GM18907 (cell line): ENCODE data around the gene INPP5E.
"Not testable (repeated sequence)": the region's sequence is repeated elsewhere in the genome, so short reads cannot be mapped to it uniquely, and the experiment has no call there.

Experiments used
- ATAC-seq: cut with Tn5 transposase; IDR thresholded peaks from one replicate; pipeline ENCODE4 v1.9.1; 2021; ENCODE audit warnings: mild to moderate bottlenecking, moderate library complexity; ENCODE audit not compliant: unreplicated experiment

Gene INPP5E

DNA sequence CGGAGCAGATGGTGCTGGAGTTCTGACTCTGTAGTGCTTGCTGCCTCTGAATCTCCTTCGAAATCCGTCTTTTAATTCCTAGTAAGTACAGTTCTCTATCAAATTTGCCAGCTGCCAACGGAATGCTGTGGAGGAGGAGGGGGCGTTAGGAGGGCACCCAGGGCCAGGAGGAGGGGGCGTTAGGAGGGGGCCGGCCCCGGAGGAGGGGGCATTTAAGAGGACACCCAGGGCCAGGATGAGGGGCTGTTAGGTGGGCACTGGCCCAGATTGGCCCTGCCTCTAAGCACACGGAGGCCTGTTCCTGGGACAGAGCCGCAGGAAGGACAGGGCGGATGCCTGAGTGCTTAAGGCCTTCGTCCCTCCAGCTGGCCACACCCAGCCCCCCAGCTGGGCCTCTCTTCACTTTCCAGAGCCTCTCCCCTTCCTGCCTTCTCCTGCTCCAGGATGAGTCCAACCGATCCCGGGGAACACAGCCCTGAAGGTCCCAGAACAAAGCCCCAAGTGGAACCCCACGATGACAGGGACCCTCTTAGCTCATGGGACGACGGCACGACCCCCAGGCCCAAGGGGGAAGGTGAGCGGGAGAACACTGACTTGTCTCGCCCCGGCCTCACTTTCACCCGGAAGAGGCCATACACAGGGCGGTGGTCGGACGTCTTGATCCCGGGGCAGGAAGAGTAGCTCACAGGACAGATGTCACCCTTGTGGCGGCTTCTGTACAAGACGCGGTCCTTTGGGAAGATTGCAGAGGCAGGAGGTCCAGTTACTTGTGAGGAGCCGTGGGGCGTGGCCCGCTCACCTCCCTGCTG is 9.8 kb downstream of the INPP5E start:
- ATAC-seq, result no peak

DNA sequence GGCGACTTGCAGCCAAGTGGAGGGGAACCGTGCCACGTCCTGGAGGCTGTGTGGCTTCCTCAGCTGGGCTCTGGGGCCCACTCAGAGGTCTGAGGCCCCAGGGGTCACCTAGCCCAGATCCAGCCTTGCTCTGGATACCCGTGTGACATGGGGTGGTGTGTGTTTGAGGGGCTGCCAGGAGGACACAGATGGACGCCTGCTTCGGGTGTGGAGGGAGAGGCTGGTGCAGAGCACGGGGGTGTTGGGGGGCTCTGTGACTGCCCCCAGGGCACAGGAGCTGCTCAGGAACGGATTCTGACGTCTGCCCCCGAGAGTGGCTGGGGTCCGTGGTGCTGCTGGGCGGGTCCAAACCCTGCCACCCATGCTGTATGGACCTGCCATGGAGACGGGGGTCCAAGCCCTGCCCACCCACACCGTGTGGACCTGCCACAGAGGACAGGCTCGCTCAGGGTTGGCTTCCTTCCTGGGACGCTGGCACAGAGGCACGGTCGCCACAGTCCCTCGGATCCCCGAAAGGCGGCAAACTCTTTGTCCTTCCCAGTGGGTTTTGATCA is 10.5 kb downstream of the INPP5E start:
- ATAC-seq, result no peak

DNA sequence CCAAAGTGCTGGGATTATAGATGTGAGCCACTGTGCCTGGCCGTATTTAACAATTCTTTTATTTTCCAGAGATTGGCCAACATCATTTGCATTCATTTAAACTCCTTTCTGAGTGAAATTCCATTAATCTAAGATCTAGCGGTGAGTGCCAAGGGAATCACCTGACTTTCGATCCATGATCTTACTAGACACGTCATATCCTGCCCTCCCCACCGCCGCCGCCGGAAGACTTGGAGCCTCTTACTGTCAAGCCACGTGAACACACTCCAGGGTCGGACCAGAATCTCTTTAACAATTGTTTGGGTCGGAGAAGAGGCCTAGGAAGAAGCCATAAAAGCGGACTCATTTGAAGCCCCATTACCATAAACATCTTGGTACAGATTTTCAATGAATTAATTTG is 12.9 kb downstream of the INPP5E start:
- no peak for ATAC-seq

- ATAC-seq, result not testable (repeated sequence)
These were observed 14.3 kb downstream of the INPP5E start for GRCh38 chr9:136425367-136425766.

- ATAC-seq, result no peak
These were observed 14.8 kb downstream of the INPP5E start for GRCh38 chr9:136424750-136425362.

DNA sequence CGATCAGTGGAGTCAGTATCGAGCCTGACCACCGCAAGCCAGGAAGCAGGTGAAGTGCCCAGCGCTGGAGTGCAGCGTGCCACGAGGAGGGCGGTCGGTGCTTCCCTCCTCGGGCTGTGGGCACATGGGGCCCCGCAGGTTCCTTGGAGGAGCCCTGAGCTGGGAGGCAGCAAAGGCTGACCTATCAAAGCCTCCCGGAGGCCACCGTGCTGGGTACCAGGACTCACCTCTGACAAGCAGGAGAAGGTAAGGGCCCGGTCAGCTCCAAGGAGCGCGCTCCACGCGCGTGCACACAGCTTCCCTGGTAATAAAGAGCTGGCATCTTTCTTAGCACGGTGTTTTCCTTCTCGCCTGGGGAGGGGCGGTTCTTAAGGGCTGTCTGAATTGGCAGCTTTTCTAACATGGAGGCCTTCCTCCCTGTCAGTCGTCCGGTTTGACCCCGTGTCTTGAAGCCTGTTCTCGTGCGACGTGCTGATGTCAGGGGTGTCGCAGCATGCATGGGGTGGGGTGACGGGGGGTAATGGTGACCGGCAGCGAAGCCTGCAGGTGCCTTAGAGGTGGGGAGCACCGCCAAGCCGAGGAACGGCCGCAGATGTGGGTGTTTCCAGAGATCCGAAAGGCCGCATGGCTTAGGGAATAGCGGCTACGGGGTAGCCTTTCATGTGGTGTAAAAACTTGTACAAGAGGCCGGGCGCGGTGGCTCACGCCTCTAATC is 16.1 kb downstream of the INPP5E start:
- no peak for ATAC-seq

DNA sequence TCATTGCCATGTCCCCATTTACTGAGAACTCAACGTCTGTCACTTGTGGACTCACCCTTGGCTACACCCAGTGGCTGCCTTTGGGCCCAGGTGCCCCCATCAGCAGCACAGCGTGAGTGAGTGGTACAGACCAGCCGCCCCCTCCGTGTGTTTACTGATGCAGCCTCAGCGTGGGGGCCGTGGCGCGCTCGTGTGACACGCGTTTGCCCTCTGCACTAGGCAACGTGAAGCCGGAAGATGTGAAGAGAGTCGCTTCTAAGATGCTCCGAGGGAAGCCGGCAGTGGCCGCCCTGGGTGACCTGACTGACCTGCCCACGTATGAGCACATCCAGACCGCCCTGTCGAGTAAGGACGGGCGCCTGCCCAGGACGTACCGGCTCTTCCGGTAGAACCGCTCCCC is 16.8 kb downstream of the INPP5E start:
- ATAC-seq, result no peak

GRCh38 chr9:136421791-136422190 is 17.9 kb downstream of the INPP5E start:
- ATAC-seq, result no peak

- no peak for ATAC-seq
These were observed 20.6 kb downstream of the INPP5E start for GRCh38 chr9:136419092-136419420.

DNA sequence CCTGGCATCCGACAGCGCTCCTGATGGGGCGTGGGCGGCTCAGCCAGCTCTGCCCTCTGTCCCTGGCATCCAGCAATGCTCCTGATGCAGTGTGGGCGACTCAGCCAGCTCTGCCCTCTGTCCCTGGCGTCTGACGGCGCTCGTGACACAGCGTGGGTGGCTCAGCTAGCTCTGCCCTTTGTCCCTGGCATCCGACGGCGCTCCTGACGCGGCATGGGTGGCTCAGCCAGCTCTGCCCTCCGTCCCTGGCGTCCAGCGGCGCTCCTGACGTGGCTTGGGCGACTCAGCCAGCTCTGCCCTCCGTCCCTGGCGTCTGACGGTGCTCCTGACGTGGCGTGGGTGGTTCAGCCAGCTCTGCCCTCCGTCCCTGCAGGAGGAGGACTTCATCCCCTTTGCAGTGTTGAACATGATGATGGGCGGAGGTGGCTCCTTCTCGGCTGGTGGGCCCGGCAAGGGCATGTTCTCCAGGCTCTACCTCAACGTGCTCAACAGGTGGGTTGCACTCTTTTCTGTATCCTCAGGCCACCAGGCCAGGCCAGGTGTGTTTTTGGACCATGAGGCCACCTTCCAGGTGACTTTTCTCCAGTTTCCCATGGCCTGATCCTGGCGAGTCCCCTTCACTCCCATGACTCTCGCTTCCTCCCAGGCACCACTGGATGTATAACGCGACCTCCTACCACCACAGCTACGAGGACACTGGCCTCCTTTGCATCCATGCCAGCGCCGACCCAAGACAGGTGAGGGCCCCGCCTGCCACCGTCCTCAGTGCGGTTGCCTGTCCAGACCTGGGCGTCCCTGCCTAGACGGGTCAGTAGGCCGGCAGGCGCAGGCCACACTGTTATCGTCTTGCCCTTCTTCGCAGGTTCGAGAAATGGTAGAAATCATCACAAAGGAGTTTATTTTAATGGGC is 21.2 kb downstream of the INPP5E start:
- no peak for ATAC-seq

- no peak for ATAC-seq
These were observed 22.7 kb downstream of the INPP5E start for GRCh38 chr9:136416914-136417313.

GRCh38 chr9:136416427-136416826 is 23.2 kb downstream of the INPP5E start:
- no peak for ATAC-seq

- no peak for ATAC-seq
These were observed 26.7 kb downstream of the INPP5E start for GRCh38 chr9:136412962-136413361.

- no peak for ATAC-seq
These were observed 28.3 kb downstream of the INPP5E start for GRCh38 chr9:136411378-136411777.

DNA sequence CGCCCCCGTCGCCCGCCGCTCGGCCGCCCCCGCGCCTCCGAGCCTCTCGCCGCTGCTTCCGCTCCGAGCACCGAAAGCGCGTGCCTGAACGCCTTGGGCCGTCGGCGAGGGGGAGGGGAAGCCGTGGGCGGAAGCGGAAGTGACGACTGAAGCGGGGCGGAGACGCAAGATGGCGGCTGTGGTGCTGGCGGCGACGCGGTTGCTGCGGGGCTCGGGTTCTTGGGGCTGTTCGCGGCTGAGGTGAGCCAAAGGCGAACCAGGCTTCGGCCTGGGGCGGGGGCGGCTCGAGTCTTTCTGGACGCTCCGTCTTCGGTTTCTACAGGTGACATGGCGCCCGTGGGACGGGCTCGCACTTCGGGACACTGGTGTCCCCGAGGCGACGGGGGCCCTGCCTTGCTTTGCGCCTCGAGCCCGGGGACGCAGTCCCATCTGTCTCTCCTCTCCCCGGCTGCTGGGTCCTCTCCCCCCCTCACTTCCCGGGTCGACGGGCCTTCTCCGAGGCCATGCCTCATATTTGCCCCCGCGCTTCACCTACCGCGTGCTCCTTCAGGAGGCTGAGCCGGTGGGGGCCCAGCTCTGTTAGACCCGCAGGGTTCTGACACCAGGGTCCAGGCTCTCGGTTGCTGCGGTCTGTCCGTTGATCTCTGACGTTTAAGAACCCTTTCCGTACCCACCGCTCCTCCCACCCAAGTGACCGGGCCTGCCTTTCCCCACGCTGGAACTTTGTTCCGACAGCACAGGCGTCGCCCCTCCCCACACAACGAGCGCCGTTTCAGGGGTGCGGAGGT is 29.0 kb downstream of the INPP5E start, which contains the start of the genes ENTR1 and PMPCA:
Gene ENTR1, minus strand, starts transcription at position 115 of the 788 bp plus-strand sequence. CDS start 217 bp downstream, outside the sequence.
Gene PMPCA, plus strand, starts transcription at position 159 of the 788 bp plus-strand sequence. Its CDS starts 11 bp downstream, at position 170.
- ATAC-seq, result peak; percentile 82

DNA sequence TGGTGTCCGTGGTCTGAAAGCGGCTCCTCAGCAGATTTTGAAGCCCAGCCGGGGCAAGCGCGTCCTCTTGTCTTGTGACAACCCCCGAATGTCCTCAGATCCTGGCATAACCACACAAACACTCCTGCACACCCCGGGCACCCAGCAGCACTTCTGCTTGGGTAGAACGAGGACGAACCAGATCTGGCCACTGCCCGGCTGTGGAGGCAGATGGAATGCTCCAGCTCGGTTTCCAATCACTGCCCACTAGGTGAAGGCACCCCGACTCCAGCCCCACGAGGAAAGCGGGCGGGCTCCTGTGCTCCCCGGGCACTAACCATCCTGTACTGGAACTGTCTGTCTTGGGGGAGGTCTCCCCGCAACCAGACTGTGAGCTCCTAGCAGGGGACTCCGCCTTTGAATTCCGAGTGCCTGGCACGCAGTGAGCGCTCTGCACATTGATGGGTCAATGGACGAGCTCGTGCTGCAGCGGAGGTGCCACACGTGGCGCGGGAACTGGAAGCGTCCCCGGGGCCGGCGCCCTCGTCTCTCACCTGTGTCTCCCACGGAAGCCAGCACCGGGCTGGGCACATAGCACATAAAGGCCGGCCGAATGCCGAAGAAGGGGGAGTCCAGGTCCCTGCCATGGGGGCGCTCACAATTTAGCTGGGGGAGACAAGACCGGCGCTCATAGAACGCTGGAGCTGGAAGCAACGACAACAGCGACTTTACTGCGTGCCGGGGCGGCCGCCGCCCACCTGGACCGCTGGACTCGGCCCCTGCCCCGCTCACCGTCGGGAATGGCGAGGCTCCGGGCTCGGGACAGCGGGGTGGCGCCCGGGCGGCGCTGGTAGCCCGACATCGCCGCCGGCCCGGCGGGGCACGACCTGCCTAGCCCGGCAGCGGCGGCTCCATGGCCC is 29.8 kb downstream of the INPP5E start:
- peak; percentile 22 for ATAC-seq

DNA sequence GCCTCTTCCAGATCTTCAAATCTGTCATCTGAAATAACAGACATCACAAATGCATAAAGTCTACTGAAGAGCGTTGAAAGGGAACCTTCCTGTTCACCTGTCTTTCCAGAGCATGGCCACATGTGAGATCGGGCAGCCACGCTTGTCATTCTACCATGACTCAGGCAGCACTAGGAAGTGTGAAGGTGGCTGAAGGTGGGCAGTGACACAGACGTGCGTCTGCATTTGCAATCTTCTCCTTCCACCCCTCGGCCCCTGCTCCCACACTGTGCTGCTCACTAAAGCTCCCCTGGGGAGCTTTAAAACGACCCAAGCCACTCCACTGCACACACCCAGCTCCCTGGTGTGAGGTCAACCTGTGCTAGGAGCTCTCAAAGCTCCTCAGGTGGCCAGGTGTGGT is 31.7 kb downstream of the INPP5E start:
- no peak for ATAC-seq

DNA sequence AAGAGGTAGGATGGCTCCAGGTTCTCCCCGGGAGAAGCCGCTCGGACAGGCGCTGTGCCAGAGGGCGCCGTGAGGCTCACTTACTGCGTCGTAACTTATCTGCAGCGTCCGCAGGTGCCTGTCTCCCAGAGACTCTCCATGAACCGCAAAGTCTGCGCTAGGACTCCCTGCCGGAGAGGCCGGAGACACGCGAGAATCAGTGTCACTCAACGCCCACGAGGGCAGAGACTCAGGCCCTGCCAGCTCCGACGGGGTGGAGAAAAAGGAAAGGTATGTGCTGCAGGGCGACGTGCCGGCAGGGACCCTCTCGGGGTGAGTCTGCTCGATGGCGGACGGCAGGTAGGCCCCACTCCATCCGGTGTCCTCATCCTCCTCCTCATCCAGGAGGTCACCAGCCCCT is 32.6 kb downstream of the INPP5E start:
- ATAC-seq, result not testable (repeated sequence)

- ATAC-seq, result not testable (repeated sequence)
These were observed 33.7 kb downstream of the INPP5E start for GRCh38 chr9:136405904-136406303.
